Osteocyte (in vitro differentiated cells): ENCODE measurements around the gene STARD10. TPM values are rescaled to one million over a fixed set of nuclear protein-coding genes. Genes with fewer than 3 reads are reported as not detected.

ENCODE experiments used
- DNase-seq: peaks from one replicate; pipeline ENCODE4 v3.0.0; 2021; ENCODE audit warnings: mixed read lengths; ENCODE audit not compliant: unreplicated experiment; ENCODE audit errors: extremely low spot score
- H3K27ac Mint-ChIP-seq: one replicate; pipeline ENCODE4 v1.8.0; 2021; ENCODE audit warnings: mild to moderate bottlenecking, mixed read lengths; ENCODE audit not compliant: unreplicated experiment
- H3K27me3 Mint-ChIP-seq: one replicate; pipeline ENCODE4 v1.8.0; 2021; ENCODE audit warnings: mixed read lengths; ENCODE audit not compliant: unreplicated experiment
- H3K36me3 Mint-ChIP-seq: one replicate; pipeline ENCODE4 v1.8.0; 2021; ENCODE audit warnings: mixed read lengths; ENCODE audit not compliant: unreplicated experiment
- H3K4me1 Mint-ChIP-seq: one replicate; pipeline ENCODE4 v1.8.0; 2021; ENCODE audit warnings: mixed read lengths; ENCODE audit not compliant: unreplicated experiment
- H3K4me3 Mint-ChIP-seq: one replicate; pipeline ENCODE4 v1.8.0; 2021; ENCODE audit warnings: mild to moderate bottlenecking, moderate library complexity, mixed read lengths; ENCODE audit not compliant: unreplicated experiment
- H3K9me3 Mint-ChIP-seq: one replicate; pipeline ENCODE4 v1.8.0; 2021; ENCODE audit warnings: mixed read lengths; ENCODE audit not compliant: unreplicated experiment
- total RNA-seq: library from RNA; stranded (reverse); gene quantifications from 2 replicates; pipeline ENCODE4 v1.2.1, GENCODE V29; 2021
- TF ChIP-seq, protein P1 (sequence below): fragments of 200-600 bp; sonication (generic); IDR thresholded peaks from 2 replicates; pipeline ENCODE4 v1.5.0; 2021; ENCODE audit warnings: antibody characterized with exemption, mild to moderate bottlenecking, moderate library complexity

STARD10 gene
- total RNA-seq, 1 donor from 2014 or later = 27.7 TPM

- Mint-ChIP-seq H3K27ac (no peak overlapping the region), H3K27me3 (no peaks in the 10 kb centered on the region), H3K4me3 (no peak overlapping the region), H3K4me1 (peaks cover 22% of the 10 kb centered on the region), H3K36me3 (peaks cover 8% of the 10 kb centered on the region), H3K9me3 (no peaks in the 10 kb centered on the region)
- DNase-seq = no peak
- TF ChIP-seq, protein P1, sequence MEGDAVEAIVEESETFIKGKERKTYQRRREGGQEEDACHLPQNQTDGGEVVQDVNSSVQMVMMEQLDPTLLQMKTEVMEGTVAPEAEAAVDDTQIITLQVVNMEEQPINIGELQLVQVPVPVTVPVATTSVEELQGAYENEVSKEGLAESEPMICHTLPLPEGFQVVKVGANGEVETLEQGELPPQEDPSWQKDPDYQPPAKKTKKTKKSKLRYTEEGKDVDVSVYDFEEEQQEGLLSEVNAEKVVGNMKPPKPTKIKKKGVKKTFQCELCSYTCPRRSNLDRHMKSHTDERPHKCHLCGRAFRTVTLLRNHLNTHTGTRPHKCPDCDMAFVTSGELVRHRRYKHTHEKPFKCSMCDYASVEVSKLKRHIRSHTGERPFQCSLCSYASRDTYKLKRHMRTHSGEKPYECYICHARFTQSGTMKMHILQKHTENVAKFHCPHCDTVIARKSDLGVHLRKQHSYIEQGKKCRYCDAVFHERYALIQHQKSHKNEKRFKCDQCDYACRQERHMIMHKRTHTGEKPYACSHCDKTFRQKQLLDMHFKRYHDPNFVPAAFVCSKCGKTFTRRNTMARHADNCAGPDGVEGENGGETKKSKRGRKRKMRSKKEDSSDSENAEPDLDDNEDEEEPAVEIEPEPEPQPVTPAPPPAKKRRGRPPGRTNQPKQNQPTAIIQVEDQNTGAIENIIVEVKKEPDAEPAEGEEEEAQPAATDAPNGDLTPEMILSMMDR = no peak
These were observed 38.6 kb upstream of the STARD10 start for GRCh38 chr11:72832301-72833082.

DNA sequence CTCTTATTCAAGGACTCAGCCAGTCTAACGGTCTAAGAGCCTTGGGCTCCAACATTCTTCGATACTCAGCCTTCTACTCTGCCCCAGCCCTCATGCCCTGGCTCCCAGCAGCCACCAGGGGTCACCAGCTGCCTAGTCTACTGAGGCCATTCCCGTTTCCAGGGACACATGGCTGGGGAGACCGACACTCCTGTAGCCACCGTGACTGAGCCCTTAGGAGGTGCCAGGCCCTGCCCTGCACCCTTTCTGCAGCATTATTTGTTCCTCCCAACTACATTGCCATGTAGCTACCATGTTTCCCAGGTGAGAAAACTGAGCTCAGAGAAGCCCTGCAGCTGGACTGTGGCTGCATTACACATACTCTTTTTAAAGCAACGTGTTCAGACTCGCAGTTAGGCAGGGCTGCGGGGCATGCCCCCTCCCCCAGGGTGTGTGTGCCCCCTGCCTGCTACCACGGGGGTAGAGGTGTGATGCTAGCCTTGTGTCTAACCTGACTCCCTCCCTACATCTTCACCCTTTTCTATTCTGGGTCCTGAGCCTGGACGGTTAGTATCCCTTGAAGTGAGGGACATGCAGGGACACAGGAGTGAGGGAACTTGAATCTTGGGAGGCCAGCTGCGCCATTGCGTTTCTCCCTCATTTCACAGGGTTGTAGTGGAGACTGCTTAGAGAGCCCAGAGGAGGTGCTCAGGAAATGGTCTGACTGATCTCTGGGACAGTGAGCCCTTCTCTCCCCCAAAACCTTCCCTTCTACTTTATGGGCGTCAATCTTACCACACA lies 37.9 kb upstream of the STARD10 start:
- Mint-ChIP-seq H3K27ac (no peak overlapping the region), H3K4me3 (no peak overlapping the region), H3K27me3 (no peaks in the 10 kb centered on the region), H3K9me3 (no peaks in the 10 kb centered on the region), H3K4me1 (peaks cover 22% of the 10 kb centered on the region), H3K36me3 (peaks cover 6% of the 10 kb centered on the region)
- DNase-seq = peak; percentile 93
- TF ChIP-seq, protein P1 = peak; percentile 99

GRCh38 chr11:72829884-72830533 lies 36.2 kb upstream of the STARD10 start:
- H3K4me3 Mint-ChIP-seq = no peak overlapping the region
- no peaks in the 10 kb centered on the region for H3K9me3 Mint-ChIP-seq
- peaks cover 5% of the 10 kb centered on the region for H3K36me3 Mint-ChIP-seq
- no peaks in the 10 kb centered on the region for H3K27me3 Mint-ChIP-seq
- H3K4me1 Mint-ChIP-seq = peaks cover 13% of the 10 kb centered on the region
- TF ChIP-seq, protein P1 = no peak
- H3K27ac Mint-ChIP-seq = no peak overlapping the region
- no peak for DNase-seq

- Mint-ChIP-seq H3K27me3 (no peaks in the 10 kb centered on the region), H3K36me3 (peaks cover 5% of the 10 kb centered on the region), H3K4me1 (peaks cover 12% of the 10 kb centered on the region), H3K4me3 (no peak overlapping the region), H3K27ac (no peak overlapping the region), H3K9me3 (no peaks in the 10 kb centered on the region)
- DNase-seq = no peak
- TF ChIP-seq, protein P1 = no peak
These were observed 35.3 kb upstream of the STARD10 start for GRCh38 chr11:72829178-72829577.
